Loucy (cell line): ENCODE results near the gene ARHGAP15.

Experiments used
- H2AFZ ChIP-seq: fragments of 200-600 bp; sonication (generic); 2 replicates; pipeline ENCODE4 v1.6.0; 2016; ENCODE audit warnings: antibody characterized with exemption, mild to moderate bottlenecking, low read length, moderate library complexity
- H3F3A ChIP-seq: fragments of 200-600 bp; 2 replicates; pipeline ENCODE4 v1.6.0; 2016; ENCODE audit warnings: antibody characterized with exemption, low read depth, mild to moderate bottlenecking
- H3K27me3 ChIP-seq: fragments of 200-600 bp; sonication (generic); 2 replicates; pipeline ENCODE4 v1.6.1; 2014; ENCODE audit warnings: low read length, mild to moderate bottlenecking; ENCODE audit not compliant: insufficient read depth, poor library complexity, severe bottlenecking
- H3K36me3 ChIP-seq: fragments of 200-600 bp; sonication (generic); 2 replicates; pipeline ENCODE4 v1.6.1; 2016; ENCODE audit warnings: low read length; ENCODE audit not compliant: insufficient read depth
- H3K4me1 ChIP-seq: fragments of 200-600 bp; sonication (generic); 2 replicates; pipeline ENCODE4 v1.5.1; 2014; ENCODE audit warnings: low read length, mild to moderate bottlenecking; ENCODE audit not compliant: insufficient read depth, poor library complexity, severe bottlenecking
- H3K4me2 ChIP-seq: fragments of 200-600 bp; sonication (generic); 2 replicates; pipeline ENCODE4 v1.6.0; 2014; ENCODE audit warnings: antibody characterized with exemption, low read length, low read depth, mild to moderate bottlenecking; ENCODE audit not compliant: poor library complexity, severe bottlenecking
- H3K4me3 ChIP-seq: fragments of 200-600 bp; sonication (generic); 2 replicates; pipeline ENCODE4 v1.5.1; 2014; ENCODE audit warnings: low read length, mild to moderate bottlenecking, mixed read lengths; ENCODE audit not compliant: poor library complexity, severe bottlenecking
- H3K79me2 ChIP-seq: fragments of 200-600 bp; sonication (generic); 2 replicates; pipeline ENCODE4 v1.6.1; 2014; ENCODE audit warnings: low read length; ENCODE audit not compliant: insufficient read depth
- H3K9ac ChIP-seq: fragments of 200-600 bp; sonication (generic); 2 replicates; pipeline ENCODE4 v1.6.0; 2014; ENCODE audit warnings: mild to moderate bottlenecking, low read depth, low read length, moderate library complexity; ENCODE audit not compliant: poor library complexity, severe bottlenecking
- H3K9me2 ChIP-seq: fragments of 200-600 bp; sonication (generic); replicated peaks from 2 replicates; pipeline ENCODE4 v1.6.1; 2016; ENCODE audit warnings: low read depth, low read length, mixed read lengths
- H3K9me3 ChIP-seq: fragments of 200-600 bp; sonication (generic); 2 replicates; pipeline ENCODE4 v1.6.1; 2014; ENCODE audit warnings: mild to moderate bottlenecking, antibody characterized with exemption, low read length, low read depth; ENCODE audit not compliant: insufficient read depth
- H4K20me1 ChIP-seq: fragments of 200-600 bp; sonication (generic); 2 replicates; pipeline ENCODE4 v1.6.0; 2014; ENCODE audit warnings: antibody characterized with exemption, low read length, mild to moderate bottlenecking; ENCODE audit not compliant: insufficient read depth, poor library complexity, severe bottlenecking
- EZH2phosphoT487 ChIP-seq: fragments of 200-600 bp; IDR thresholded peaks from 2 replicates; pipeline ENCODE4 v1.6.1; 2018; ENCODE audit warnings: antibody characterized with exemption, mild to moderate bottlenecking, moderate library complexity, borderline replicate concordance
- TF ChIP-seq, protein P1 (sequence below): fragments of 200-600 bp; sonication (generic); conservative IDR thresholded peaks from 2 replicates; pipeline ENCODE4 v1.5.1; 2014; ENCODE audit warnings: mild to moderate bottlenecking, antibody characterized with exemption, low read length

Gene ARHGAP15

DNA sequence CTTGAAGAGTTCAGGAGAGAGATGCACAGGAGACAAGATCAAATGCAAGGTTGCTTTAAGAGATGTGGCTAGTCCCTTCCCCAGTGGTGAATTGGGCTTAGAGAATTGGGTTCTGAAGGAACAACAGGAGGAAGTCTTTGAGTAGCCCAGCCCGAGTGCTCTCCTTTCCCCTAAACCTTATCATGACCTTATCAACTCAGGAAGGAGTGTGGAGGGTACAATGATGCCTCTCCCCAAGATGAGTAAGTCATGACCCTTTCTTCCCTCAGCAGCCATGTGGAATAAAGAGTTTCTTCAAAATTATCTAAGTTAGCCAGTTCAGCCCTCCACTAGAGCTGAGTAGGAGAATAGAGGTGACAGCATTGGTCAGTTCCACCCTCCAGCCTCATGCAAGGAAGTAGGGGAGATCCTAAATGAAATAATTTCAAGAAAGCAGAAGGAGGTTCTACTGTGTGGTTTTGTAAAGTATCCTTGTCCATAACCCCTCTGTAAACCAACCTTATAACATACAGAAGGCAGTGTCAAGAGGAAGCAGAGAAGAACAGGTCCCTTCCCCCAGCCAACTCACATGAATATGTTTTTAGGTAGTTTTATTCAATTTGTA is 88.4 kb downstream of the ARHGAP15 start:
- H3K9me3 ChIP-seq, result no peaks in the 10 kb centered on the region
- no peaks in the 10 kb centered on the region for H3K9me2 ChIP-seq
- peaks cover 40% of the 10 kb centered on the region for H3K79me2 ChIP-seq
- H3K27me3 ChIP-seq, result no peaks in the 10 kb centered on the region
- H2AFZ ChIP-seq, result no peak overlapping the region
- peaks cover 30% of the 10 kb centered on the region for H4K20me1 ChIP-seq
- no peak overlapping the region for H3K4me3 ChIP-seq
- H3K9ac ChIP-seq, result no peak overlapping the region
- H3F3A ChIP-seq, result no peaks in the 10 kb centered on the region
- no peak overlapping the region for H3K4me2 ChIP-seq
- peaks cover 82% of the 10 kb centered on the region for H3K36me3 ChIP-seq
- TF ChIP-seq EZH2phosphoT487, result no peak
- TF ChIP-seq, protein P1, sequence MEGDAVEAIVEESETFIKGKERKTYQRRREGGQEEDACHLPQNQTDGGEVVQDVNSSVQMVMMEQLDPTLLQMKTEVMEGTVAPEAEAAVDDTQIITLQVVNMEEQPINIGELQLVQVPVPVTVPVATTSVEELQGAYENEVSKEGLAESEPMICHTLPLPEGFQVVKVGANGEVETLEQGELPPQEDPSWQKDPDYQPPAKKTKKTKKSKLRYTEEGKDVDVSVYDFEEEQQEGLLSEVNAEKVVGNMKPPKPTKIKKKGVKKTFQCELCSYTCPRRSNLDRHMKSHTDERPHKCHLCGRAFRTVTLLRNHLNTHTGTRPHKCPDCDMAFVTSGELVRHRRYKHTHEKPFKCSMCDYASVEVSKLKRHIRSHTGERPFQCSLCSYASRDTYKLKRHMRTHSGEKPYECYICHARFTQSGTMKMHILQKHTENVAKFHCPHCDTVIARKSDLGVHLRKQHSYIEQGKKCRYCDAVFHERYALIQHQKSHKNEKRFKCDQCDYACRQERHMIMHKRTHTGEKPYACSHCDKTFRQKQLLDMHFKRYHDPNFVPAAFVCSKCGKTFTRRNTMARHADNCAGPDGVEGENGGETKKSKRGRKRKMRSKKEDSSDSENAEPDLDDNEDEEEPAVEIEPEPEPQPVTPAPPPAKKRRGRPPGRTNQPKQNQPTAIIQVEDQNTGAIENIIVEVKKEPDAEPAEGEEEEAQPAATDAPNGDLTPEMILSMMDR, result no peak
- peaks cover 7% of the 10 kb centered on the region for H3K4me1 ChIP-seq

DNA sequence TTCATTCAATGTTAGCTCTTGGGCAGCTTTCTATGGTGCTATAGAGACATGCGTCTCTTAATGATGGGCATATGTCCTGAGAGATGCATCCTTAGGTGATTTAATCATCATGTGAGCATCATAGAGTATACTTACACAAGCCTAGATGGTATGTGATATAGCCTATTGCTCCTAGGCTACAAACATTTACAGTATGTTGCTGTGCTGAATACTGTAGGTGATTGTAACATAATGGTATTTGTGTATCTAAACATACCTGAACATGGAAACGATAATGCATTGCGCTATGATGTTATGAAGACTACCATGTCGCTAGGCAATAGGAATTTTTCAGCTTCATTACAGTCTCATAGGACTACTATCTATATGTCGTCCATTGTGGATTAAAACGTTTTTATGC is 89.4 kb downstream of the ARHGAP15 start:
- H4K20me1 ChIP-seq, result peaks cover 30% of the 10 kb centered on the region
- no peak overlapping the region for H3K9ac ChIP-seq
- peaks cover 74% of the 10 kb centered on the region for H3K36me3 ChIP-seq
- H3K4me1 ChIP-seq, result peaks cover 7% of the 10 kb centered on the region
- H3K27me3 ChIP-seq, result no peaks in the 10 kb centered on the region
- no peaks in the 10 kb centered on the region for H3F3A ChIP-seq
- no peak overlapping the region for H3K4me3 ChIP-seq
- peaks cover 44% of the 10 kb centered on the region for H3K79me2 ChIP-seq
- H3K4me2 ChIP-seq, result no peak overlapping the region
- H3K9me3 ChIP-seq, result no peaks in the 10 kb centered on the region
- no peak overlapping the region for H2AFZ ChIP-seq
- no peaks in the 10 kb centered on the region for H3K9me2 ChIP-seq
- TF ChIP-seq EZH2phosphoT487, result no peak
- TF ChIP-seq, protein P1, result no peak

DNA sequence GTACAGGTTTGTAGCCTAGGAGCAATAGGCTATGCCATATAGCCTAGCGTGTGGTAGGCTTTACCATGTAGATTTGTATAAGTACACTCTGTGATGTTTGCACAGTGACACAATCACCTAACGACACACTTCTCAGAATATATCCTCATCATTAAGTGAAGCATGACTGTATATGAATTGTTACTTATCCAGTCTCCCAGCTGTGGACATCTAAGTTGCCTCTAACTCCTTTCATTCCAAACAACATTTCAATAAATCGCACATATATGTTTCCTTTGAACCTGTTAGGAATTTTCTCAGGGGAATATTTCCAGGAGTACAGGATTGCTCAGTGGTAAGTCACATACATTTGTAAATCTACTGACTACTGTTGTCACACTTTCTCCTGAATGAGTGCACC is 90.0 kb downstream of the ARHGAP15 start:
- no peaks in the 10 kb centered on the region for H3K27me3 ChIP-seq
- H3K36me3 ChIP-seq, result peaks cover 73% of the 10 kb centered on the region

More for the DNA sequence above, 90.0 kb downstream of the ARHGAP15 start:
- H3K4me1 ChIP-seq, result peaks cover 7% of the 10 kb centered on the region
- H3K4me2 ChIP-seq, result no peak overlapping the region
- peaks cover 46% of the 10 kb centered on the region for H3K79me2 ChIP-seq
- H3K9me3 ChIP-seq, result no peaks in the 10 kb centered on the region
- H3K9ac ChIP-seq, result no peak overlapping the region
- no peak overlapping the region for H2AFZ ChIP-seq
- H3K9me2 ChIP-seq, result no peaks in the 10 kb centered on the region
- no peak overlapping the region for H3K4me3 ChIP-seq
- TF ChIP-seq EZH2phosphoT487, result no peak
- TF ChIP-seq, protein P1, result no peak
- no peaks in the 10 kb centered on the region for H3F3A ChIP-seq
- H4K20me1 ChIP-seq, result peaks cover 36% of the 10 kb centered on the region
